Anterior cingulate cortex (tissue), 58 donors: ENCODE measurements around the gene CA10.

ENCODE experiments used
- DNase-seq, 58 donors: peaks; one replicate each; lab custom pipeline; 2025; lab: John Stamatoyannopoulos, UW

The CA10 gene

GRCh38 chr17:51828901-51829300 lies 329.6 kb downstream of the CA10 start:
- DNase-seq: no peak

GRCh38 chr17:51827140-51827539 lies 331.4 kb downstream of the CA10 start:
- DNase-seq: no peak

DNA sequence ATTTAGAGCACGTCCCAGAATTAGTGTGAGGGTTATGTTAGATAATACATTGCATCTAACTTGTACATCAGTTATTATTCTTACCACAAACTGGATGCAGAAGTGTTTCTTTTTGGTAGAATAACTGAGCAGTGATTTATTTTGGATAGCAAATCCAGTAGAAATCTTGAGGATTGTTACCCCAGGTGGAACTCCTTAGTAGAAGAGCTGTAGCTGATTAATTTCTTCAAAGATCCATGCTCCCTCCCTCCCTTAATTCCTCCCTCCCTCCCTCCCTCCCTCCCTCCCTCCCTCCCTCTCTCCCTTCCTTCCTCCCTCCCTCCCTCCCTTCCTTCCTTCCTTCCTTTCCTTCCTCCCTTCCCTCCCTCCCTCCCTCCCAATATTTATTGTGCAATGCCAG lies 337.7 kb downstream of the CA10 start:
- DNase-seq: no peak

- no peak for DNase-seq
Observed at GRCh38 chr17:51820252-51820651, 338.3 kb downstream of the CA10 start.

- DNase-seq: no peak
Observed at GRCh38 chr17:51819341-51820219, 338.9 kb downstream of the CA10 start.

DNA sequence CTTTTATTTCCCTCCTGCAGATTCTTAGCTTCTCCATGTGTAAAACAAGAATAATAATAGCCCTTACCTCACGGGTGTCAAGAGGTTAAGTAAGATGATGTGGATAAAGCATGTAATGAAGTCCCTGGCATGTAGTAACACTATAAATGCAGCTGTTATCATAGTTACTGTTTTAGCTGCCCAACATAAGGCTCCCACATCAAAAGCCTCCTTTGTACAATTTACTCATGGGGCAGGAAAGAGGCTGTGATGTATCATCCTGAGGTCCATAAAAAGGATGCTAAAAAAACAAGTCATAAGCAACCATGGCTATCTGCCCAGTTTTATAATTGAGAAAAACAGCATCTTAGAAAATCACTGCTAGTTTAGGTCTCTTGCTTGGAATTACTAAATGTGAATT lies 339.7 kb downstream of the CA10 start:
- DNase-seq: no peak

GRCh38 chr17:51817955-51818354 lies 340.6 kb downstream of the CA10 start:
- DNase-seq: no peak

DNA sequence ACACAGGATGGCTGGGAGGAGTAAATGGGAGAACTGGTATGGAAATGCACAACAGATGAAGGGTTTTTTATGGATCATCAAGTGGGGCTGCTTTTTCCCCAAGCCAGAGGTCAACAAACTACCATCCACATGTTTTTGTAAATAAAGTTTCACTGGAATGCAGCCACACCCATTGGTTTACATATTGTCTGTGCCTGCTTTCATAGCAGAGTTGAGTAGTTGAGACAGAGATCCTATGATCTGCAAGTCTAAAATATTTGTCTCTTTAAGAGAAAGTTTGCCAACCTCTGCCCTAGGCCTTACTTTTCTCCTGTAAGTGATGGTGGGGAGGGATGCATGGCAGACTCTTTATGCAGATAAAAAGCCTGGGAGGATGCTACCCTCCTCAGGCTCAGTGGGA lies 341.4 kb downstream of the CA10 start:
- no peak for DNase-seq

DNA sequence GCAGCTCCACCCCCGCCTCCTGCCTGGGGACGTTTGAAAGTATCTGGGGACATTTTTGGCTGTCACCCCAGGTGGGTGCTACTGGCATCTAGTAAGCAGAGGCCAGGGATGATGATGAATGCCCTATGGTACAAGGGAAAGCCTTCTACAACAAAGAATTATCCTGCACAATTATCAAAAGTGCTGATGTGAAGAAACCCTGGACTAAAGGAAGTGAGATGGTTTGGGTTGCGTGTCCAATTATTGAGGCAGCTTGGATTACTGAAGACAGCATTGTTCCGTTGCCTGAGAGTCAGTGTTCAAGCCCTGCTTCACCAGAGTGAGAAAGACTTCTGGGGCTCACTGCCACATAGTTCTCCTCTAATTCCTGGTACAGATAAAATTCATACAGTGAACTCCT lies 343.4 kb downstream of the CA10 start:
- no peak for DNase-seq

DNA sequence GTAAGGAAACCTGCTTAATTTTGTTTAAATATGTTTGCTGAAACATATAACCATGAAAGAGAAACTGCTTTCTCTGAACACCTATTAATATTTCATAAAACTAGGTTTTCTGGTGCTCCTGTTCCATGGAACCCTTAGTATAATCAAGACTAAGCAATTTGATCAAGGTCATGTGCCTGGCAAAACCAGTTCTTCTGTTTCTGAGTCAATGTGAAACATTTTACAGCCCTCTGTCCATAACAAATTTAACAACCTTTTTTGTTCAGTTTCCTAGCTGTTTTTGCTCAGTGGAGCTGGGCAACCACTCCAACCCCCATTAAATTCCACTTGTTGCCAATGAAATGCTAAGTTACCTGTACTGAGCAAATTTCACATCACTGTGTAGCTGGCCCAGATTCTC lies 344.0 kb downstream of the CA10 start:
- no peak for DNase-seq

DNA sequence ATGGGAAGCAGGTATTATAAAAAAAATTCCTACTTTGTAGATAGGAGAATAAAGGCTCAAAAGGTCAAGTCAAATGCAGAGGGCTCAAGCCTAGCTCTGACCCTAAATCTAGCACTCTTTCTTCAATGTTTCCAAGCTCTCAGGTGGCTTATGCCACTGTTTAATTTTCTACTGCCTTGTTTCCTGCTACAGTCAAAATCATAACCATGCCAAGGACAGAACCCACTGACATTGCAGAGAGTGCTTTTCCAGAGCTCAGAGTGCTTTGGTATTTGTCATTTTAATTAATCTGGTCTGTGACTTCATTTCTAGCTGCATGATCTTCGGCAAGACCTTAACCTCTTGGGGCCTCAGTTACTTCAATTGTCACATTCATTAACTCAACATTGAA lies 344.7 kb downstream of the CA10 start:
- no peak for DNase-seq

DNA sequence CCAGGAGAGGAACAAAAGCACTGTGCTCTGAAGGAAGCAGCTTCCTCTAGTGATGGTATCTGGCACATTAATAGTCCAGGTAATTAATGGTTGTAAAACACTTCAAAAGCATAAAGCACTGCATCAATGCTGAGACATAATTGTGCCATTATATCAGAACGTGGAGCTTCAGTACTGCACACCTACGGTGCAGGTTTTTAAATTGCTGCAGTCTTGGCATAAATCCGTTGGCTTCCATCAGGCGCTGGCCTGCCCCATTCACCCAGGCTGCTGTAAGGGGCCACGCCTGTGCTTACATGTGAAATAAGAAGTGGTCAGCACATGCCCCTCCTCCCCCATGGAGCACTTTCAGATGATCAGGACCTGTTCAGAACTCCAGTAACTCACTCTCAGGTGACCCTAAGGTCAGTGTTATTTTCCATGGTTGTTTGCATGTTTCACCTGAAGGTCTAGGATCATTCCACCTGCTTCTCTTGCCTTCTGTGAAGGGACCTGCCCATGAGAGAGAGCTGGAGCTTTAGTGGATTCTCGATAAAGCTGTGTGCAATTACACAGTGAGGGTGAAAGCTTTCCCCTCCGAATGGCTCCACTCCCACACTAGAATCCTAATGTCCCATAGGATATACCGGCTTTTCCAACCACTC lies 345.3 kb downstream of the CA10 start:
- no peak for DNase-seq

DNA sequence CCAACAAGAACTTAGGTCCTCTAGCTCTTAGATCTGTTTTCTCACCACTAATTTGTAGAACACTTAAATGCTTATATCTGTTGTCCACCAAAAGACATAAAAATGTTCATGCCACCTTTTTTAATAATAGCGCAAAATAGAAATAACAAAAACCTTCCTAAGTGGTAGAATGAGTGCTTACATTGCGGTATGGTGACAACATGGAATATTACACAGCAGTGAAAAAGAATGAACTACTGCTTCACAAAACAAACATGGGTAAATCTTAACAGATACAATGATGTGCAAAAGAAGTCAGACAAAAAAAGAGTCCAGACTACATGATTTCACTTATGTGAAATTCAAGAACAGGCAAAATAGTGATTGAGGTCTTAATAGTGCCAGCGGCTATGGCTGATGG lies 351.1 kb downstream of the CA10 start:
- DNase-seq: no peak

- DNase-seq: no peak
Observed at GRCh38 chr17:51805765-51806164, 352.7 kb downstream of the CA10 start.

DNA sequence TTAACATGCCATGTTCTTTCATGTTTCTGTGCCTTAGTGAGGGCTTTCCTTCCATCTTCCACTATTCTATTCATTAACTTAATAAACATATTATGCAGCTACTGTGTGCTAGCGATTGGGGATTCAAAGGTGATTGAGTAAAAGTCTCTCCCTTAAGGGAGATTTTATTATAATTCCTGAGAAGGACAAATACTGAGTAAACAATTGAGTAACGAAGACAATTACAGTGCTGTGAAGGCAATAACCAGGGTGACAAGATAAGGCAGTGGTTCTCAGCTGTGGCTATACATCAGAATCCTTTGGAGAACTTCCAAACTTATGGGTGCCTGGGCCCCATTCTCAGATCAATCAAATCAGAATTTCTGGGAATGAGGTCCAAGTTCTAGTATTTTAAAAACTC lies 353.3 kb downstream of the CA10 start:
- DNase-seq: no peak

GRCh38 chr17:51803161-51803560 lies 355.4 kb downstream of the CA10 start:
- DNase-seq: no peak

GRCh38 chr17:51802544-51802943 lies 356.0 kb downstream of the CA10 start:
- no peak for DNase-seq

- no peak for DNase-seq
Observed at GRCh38 chr17:51801626-51802025, 356.9 kb downstream of the CA10 start.

DNA sequence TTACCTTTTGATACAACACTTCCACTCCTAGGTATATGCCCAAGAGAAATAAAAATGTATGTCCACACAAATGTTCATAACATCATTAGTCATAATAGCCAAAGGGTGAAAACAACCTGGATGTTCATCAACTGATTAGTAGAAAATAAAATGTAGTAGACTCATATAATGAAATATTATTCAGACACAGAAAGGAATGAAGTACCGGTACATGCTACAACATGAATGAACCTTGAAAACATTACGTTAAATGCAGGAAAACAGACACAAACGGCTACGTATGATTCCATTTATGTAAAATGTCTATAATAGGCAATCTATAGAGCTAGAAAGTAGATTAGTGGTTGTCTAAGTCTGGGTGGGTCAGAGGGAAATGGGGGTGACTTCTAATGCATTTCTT lies 358.5 kb downstream of the CA10 start:
- no peak for DNase-seq

GRCh38 chr17:51799240-51799639 lies 359.3 kb downstream of the CA10 start:
- DNase-seq: no peak

DNA sequence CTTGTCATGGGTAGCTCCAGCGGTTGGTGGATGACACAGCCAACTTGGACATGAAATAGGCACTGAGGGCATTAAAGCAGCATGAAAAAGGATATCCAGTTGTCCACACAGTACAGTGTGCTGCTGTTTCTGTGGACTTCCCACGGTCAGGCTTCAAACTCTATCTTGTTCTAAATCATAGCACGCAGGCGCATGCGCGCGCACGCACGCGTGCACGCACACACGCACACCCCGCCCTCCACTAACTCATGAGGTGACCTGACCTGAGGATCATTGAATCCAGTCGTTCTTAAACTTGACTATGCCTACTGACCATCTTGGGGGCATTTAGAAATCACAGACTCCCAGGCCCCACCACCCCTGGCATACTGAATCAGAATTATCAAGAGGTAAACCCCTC lies 361.4 kb downstream of the CA10 start:
- DNase-seq: no peak

GRCh38 chr17:51796026-51796425 lies 362.5 kb downstream of the CA10 start:
- DNase-seq: no peak
